ENCODE measurements around the gene SYCP2L. TPM values are rescaled to one million over a fixed set of nuclear protein-coding genes. Genes with fewer than 3 reads are reported as not detected.

SYCP2L gene
- polyA plus RNA-seq, 2 of the 4 experiments (the other 2 are of a cell fraction): 2.6 to 13.5 TPM

GRCh38 chr6:11017090-11017489 lies 130.2 kb downstream of the SYCP2L start:
- ChIA-PET POLR2A (interaction anchor here (0.5 kb wide), 1 partner anchor 23 kb away, joined by 3 read pairs; no protein-coding TSS in a partner anchor), CTCF (interaction anchor here (1.1 to 1.2 kb wide), 2 partner anchors 12 to 18 kb away, joined by 3 to 4 read pairs; no protein-coding TSS in a partner anchor)
- no peak for TF ChIP-seq RARB (CRISPR knock-in tag; IDR thresholded peaks at IDR 0.05)
- no peak for TF ChIP-seq FOXS1 (CRISPR knock-in tag; IDR thresholded peaks at IDR 0.05)
- no peak for TF ChIP-seq KDM5A (IDR thresholded peaks at IDR 0.05)
- TF ChIP-seq JUN (IDR thresholded peaks at IDR 0.05): no peak
- TF ChIP-seq BCL3 (IDR thresholded peaks at IDR 0.05): no peak
- TF ChIP-seq RAD21 (conservative IDR thresholded peaks at IDR 0.05 in 1 of 2, IDR thresholded peaks at IDR 0.05 in 1 of 2): no peak
- no peak for TF ChIP-seq MYC (IDR thresholded peaks at IDR 0.05; ENCODE audit: borderline replicate concordance, low read length)
- no peak for TF ChIP-seq GATA3 (IDR thresholded peaks at IDR 0.05; ENCODE audit: borderline replicate concordance)
- TF ChIP-seq EP300 (IDR thresholded peaks at IDR 0.05): no peak
- no peak for TF ChIP-seq HES2 (IDR thresholded peaks at IDR 0.05)
- TF ChIP-seq SMC3 (IDR thresholded peaks at IDR 0.05): no peak
- TF ChIP-seq FOSL2 (IDR thresholded peaks at IDR 0.05): no peak
- no peak for TF ChIP-seq FOSL2 (CRISPR knock-in tag; IDR thresholded peaks at IDR 0.05)
- H3K4me2 ChIP-seq: no peak overlapping the region
- DNase-seq (ENCODE audit: low read depth in 1 of 2, low spot score in 1 of 2) (no peak), ATAC-seq (no peak), FAIRE-seq (no peak)
- H3K4me1 ChIP-seq: peaks cover 17% of the 10 kb centered on the region
- 94% methylated on average over 3 of the region's 3 CpGs for WGBS (ENCODE audit: missing lambda C conversion rate)
- H3K27ac ChIP-seq: no peak overlapping the region
- H3K4me3 ChIP-seq: no peak overlapping the region
- H3K9me3 ChIP-seq: no peaks in the 10 kb centered on the region

DNA sequence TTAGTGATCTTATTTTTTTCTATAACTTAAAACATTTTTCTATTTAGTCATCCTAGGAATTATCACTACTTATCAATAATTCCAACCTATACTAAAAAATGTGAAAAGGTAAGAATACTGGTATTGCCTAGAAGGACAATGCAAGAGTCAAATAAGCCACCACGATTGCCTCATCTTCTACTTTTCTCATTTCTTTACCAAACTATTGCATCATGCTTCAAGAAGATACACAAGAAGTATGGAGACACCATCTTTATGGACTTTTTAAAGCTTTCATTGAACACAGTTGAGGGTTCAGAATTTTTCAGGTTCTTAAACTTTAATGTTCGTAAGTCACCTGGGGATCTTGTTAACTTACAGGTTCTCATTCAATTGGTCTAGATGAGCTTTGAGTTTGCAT lies 131.4 kb downstream of the SYCP2L start:
- no peak for ATAC-seq
- Histone ChIP-seq H3K27ac (no peak overlapping the region), H3K4me2 (no peak overlapping the region), H3K4me1 (peaks cover 6% of the 10 kb centered on the region), H3K4me3 (no peak overlapping the region), H3K9me3 (no peaks in the 10 kb centered on the region)
- WGBS (ENCODE audit: missing lambda C conversion rate): 83% methylated on average over 2 of the region's 2 CpGs
- ChIA-PET CTCF (interaction anchor here (0.9 kb wide), 1 partner anchor 19 kb away, joined by 3 read pairs; no protein-coding TSS in a partner anchor), POLR2A (no interaction called here)
- no peak for DNase-seq (ENCODE audit: low read depth in 1 of 2, low spot score in 1 of 2)
- FAIRE-seq: no peak
- TF ChIP-seq EHF (CRISPR knock-in tag; IDR thresholded peaks at IDR 0.05) (no peak), RARB (CRISPR knock-in tag; IDR thresholded peaks at IDR 0.05) (no peak)

- no peaks in the 10 kb centered on the region for H3K4me1 ChIP-seq
- H3K4me3 ChIP-seq: no peak overlapping the region
- ChIA-PET POLR2A (no interaction called here), CTCF (interaction anchor here (1.2 to 2.0 kb wide), 2 partner anchors 9 to 69 kb away, joined by 4 to 7 read pairs; no protein-coding TSS in a partner anchor)
- TF ChIP-seq JUN (IDR thresholded peaks at IDR 0.05) (no peak), SREBF2 (IDR thresholded peaks at IDR 0.05) (no peak), ZC3H11A (IDR thresholded peaks at IDR 0.05) (no peak), USF2 (IDR thresholded peaks at IDR 0.05) (no peak), POLR2AphosphoS2 (conservative IDR thresholded peaks at IDR 0.05; ENCODE audit: low read length) (no peak), POLR2A (IDR thresholded peaks at IDR 0.05; ENCODE audit: low read length) (no peak), FOXS1 (CRISPR knock-in tag; IDR thresholded peaks at IDR 0.05) (no peak), FOSL2 (IDR thresholded peaks at IDR 0.05) (no peak), FOSL2 (CRISPR knock-in tag; IDR thresholded peaks at IDR 0.05) (no peak), HEYL (CRISPR knock-in tag; IDR thresholded peaks at IDR 0.05) (no peak), HMGXB4 (CRISPR knock-in tag; IDR thresholded peaks at IDR 0.05; ENCODE audit: borderline replicate concordance) (no peak), HOXB13 (CRISPR knock-in tag; IDR thresholded peaks at IDR 0.05; ENCODE audit: low read depth) (no peak), RARB (CRISPR knock-in tag; IDR thresholded peaks at IDR 0.05) (no peak), HES2 (IDR thresholded peaks at IDR 0.05) (no peak), NR3C1 (IDR thresholded peaks at IDR 0.05) (no peak), TFCP2L1 (CRISPR knock-in tag; IDR thresholded peaks at IDR 0.05) (no peak)
- TF ChIP-seq, protein P1, sequence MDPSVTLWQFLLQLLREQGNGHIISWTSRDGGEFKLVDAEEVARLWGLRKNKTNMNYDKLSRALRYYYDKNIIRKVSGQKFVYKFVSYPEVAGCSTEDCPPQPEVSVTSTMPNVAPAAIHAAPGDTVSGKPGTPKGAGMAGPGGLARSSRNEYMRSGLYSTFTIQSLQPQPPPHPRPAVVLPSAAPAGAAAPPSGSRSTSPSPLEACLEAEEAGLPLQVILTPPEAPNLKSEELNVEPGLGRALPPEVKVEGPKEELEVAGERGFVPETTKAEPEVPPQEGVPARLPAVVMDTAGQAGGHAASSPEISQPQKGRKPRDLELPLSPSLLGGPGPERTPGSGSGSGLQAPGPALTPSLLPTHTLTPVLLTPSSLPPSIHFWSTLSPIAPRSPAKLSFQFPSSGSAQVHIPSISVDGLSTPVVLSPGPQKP (IDR thresholded peaks at IDR 0.05; ENCODE audit: low read depth, low read length): no peak
- H3K27ac ChIP-seq: no peak overlapping the region
- ATAC-seq (no peak), DNase-seq (ENCODE audit: low read depth in 1 of 2, low spot score in 1 of 2) (no peak), FAIRE-seq (no peak)
- H3K4me2 ChIP-seq: no peak overlapping the region
- H3K9me3 ChIP-seq: no peaks in the 10 kb centered on the region
- WGBS (ENCODE audit: missing lambda C conversion rate): 89% methylated on average over 2 of the region's 2 CpGs
These were observed 134.2 kb downstream of the SYCP2L start for GRCh38 chr6:11021003-11021402.

Measured in A549 (cell line).